ENCODE measurements around the gene RABAC1.

GRCh38 chr19:41994994-41995958 is 36.2 kb upstream of the RABAC1 start:
- TF ChIP-seq SP1 (IDR thresholded peaks at IDR 0.05; ENCODE audit: low read depth, low read length): no peak
- TF ChIP-seq, protein P1, sequence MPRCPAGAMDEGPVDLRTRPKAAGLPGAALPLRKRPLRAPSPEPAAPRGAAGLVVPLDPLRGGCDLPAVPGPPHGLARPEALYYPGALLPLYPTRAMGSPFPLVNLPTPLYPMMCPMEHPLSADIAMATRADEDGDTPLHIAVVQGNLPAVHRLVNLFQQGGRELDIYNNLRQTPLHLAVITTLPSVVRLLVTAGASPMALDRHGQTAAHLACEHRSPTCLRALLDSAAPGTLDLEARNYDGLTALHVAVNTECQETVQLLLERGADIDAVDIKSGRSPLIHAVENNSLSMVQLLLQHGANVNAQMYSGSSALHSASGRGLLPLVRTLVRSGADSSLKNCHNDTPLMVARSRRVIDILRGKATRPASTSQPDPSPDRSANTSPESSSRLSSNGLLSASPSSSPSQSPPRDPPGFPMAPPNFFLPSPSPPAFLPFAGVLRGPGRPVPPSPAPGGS (IDR thresholded peaks at IDR 0.05; ENCODE audit: borderline replicate concordance, insufficient read depth, low read depth, low read length, poor library complexity, severe bottlenecking): peak; percentile 89
- TF ChIP-seq CTCF (IDR thresholded peaks at IDR 0.05 in 2 of 3, conservative IDR thresholded peaks at IDR 0.05 in 1 of 3; ENCODE audit: control insufficient read depth in 2 of 3, extremely low read depth in 1 of 3, insufficient read depth in 1 of 3, low read depth in 3 of 3, low read length in 3 of 3): no peak
- no peak for TF ChIP-seq EZH2 (IDR thresholded peaks at IDR 0.05; ENCODE audit: borderline replicate concordance, control insufficient read depth, low read depth, low read length)
- no peak for TF ChIP-seq ASH2L (IDR thresholded peaks at IDR 0.05; ENCODE audit: borderline replicate concordance, low read depth)
- TF ChIP-seq HDAC6 (IDR thresholded peaks at IDR 0.05; ENCODE audit: unreplicated experiment): no peak
- no peak for TF ChIP-seq GABPA (IDR thresholded peaks at IDR 0.05; ENCODE audit: low read depth)
- TF ChIP-seq POLR2AphosphoS5 (IDR thresholded peaks at IDR 0.05; ENCODE audit: low read length): no peak
- no peak for TF ChIP-seq SIN3A (IDR thresholded peaks at IDR 0.05; ENCODE audit: low read depth, low read length)
- TF ChIP-seq SPI1 (IDR thresholded peaks at IDR 0.05; ENCODE audit: borderline replicate concordance, insufficient read depth, low read depth, low read length): no peak
- TF ChIP-seq REST (IDR thresholded peaks at IDR 0.05; ENCODE audit: low read depth, low read length): no peak
- TF ChIP-seq, protein P2, sequence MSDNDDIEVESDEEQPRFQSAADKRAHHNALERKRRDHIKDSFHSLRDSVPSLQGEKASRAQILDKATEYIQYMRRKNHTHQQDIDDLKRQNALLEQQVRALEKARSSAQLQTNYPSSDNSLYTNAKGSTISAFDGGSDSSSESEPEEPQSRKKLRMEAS (IDR thresholded peaks at IDR 0.05; ENCODE audit: low read depth, low read length): no peak
